ENCODE data around the gene SNX17. TPM values are rescaled to one million over a fixed set of nuclear protein-coding genes. Genes with fewer than 3 reads are reported as not detected.

The SNX17 gene
- total RNA-seq, 1 donor from 2014 or later = 58.9 TPM

- no peak for DNase-seq
- Histone ChIP-seq H3K4me3 (peak overlapping the region; percentile 93), H3K27me3 (ENCODE audit: low read depth) (no peaks in the 10 kb centered on the region), H3K9me3 (replicated peaks) (no peaks in the 10 kb centered on the region), H3K4me1 (peaks cover 51% of the 10 kb centered on the region), H3K36me3 (no peaks in the 10 kb centered on the region), H3K27ac (replicated peaks) (peak overlapping the region; percentile 97)
- intact Hi-C loops (cut with micrococcal nuclease) = no loop called here
- no peak for TF ChIP-seq CTCF (IDR thresholded peaks at IDR 0.05; ENCODE audit: borderline replicate concordance)
Measured at GRCh38 chr2:27356056-27356381, 14.4 kb upstream of the SNX17 start.

GRCh38 chr2:27356382-27357181 is 13.8 kb upstream of the SNX17 start, which contains the start of gene GTF3C2:
TSS of gene GTF3C2 (minus strand) at chr2:27356764. CDS start at chr2:27343554, 13,210 bp downstream.
- Histone ChIP-seq H3K9me3 (replicated peaks) (no peaks in the 10 kb centered on the region), H3K27ac (replicated peaks) (peak within 1 kb of the TSS; percentile 97), H3K4me1 (peaks cover 51% of the 10 kb centered on the region), H3K36me3 (no peaks in the 10 kb centered on the region), H3K27me3 (ENCODE audit: low read depth) (no peaks in the 10 kb centered on the region), H3K4me3 (peak within 1 kb of the TSS; percentile 93)
- TF ChIP-seq CTCF (IDR thresholded peaks at IDR 0.05; ENCODE audit: borderline replicate concordance) = peak; percentile 20
- intact Hi-C loops (cut with micrococcal nuclease) = no loop called here
- DNase-seq = peak; percentile 95

- Histone ChIP-seq H3K27me3 (ENCODE audit: low read depth) (no peaks in the 10 kb centered on the region), H3K36me3 (peaks cover 45% of the 10 kb centered on the region), H3K4me3 (no peak overlapping the region), H3K9me3 (replicated peaks) (no peaks in the 10 kb centered on the region), H3K27ac (replicated peaks) (no peak overlapping the region), H3K4me1 (peaks cover 7% of the 10 kb centered on the region)
- intact Hi-C loops (cut with micrococcal nuclease) = no loop called here
- no peak for TF ChIP-seq CTCF (IDR thresholded peaks at IDR 0.05; ENCODE audit: borderline replicate concordance)
- DNase-seq = no peak
Measured at GRCh38 chr2:27362678-27363420, 7.6 kb upstream of the SNX17 start.

- intact Hi-C loops (cut with micrococcal nuclease) = no loop called here
Measured at GRCh38 chr2:27363933-27364332, 6.5 kb upstream of the SNX17 start.

More at GRCh38 chr2:27363933-27364332, 6.5 kb upstream of the SNX17 start:
- DNase-seq = no peak
- no peaks in the 10 kb centered on the region for H3K9me3 ChIP-seq (replicated peaks)
- H3K36me3 ChIP-seq = peaks cover 55% of the 10 kb centered on the region
- H3K27ac ChIP-seq (replicated peaks) = no peak overlapping the region
- H3K4me3 ChIP-seq = no peak overlapping the region
- H3K27me3 ChIP-seq (ENCODE audit: low read depth) = no peaks in the 10 kb centered on the region
- no peak for TF ChIP-seq CTCF (IDR thresholded peaks at IDR 0.05; ENCODE audit: borderline replicate concordance)
- H3K4me1 ChIP-seq = peaks cover 6% of the 10 kb centered on the region
